Astrocyte of the spinal cord (primary cell): ENCODE data around the gene RELCH.
A peak's percentile ranks its signal among the peaks of the same experiment; 100 is the strongest.

Source experiments
- DNase-seq: peaks from one replicate; pipeline ENCODE4 v3.0.0; 2011; ENCODE audit warnings: low read depth, low spot score
- H3K4me3 ChIP-seq: 2 replicates; pipeline ENCODE4 v1.5.1; 2011; ENCODE audit warnings: low read depth, mild to moderate bottlenecking, low read length, moderate library complexity
- in situ Hi-C: cut with HindIII; loops from 2 replicates; pipeline ENCODE4 v1.10.0; 2017; ENCODE audit warnings: low sequenced_read_pairs
- TF ChIP-seq, protein P1 (sequence below): IDR thresholded peaks from 2 replicates; pipeline ENCODE4 v1.5.1; 2012; ENCODE audit warnings: low read depth, mild to moderate bottlenecking, low read length, inconsistent platforms

The RELCH gene

GRCh38 chr18:62323483-62324180 is 136.6 kb downstream of the RELCH start:
- TF ChIP-seq, protein P1, sequence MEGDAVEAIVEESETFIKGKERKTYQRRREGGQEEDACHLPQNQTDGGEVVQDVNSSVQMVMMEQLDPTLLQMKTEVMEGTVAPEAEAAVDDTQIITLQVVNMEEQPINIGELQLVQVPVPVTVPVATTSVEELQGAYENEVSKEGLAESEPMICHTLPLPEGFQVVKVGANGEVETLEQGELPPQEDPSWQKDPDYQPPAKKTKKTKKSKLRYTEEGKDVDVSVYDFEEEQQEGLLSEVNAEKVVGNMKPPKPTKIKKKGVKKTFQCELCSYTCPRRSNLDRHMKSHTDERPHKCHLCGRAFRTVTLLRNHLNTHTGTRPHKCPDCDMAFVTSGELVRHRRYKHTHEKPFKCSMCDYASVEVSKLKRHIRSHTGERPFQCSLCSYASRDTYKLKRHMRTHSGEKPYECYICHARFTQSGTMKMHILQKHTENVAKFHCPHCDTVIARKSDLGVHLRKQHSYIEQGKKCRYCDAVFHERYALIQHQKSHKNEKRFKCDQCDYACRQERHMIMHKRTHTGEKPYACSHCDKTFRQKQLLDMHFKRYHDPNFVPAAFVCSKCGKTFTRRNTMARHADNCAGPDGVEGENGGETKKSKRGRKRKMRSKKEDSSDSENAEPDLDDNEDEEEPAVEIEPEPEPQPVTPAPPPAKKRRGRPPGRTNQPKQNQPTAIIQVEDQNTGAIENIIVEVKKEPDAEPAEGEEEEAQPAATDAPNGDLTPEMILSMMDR, result no peak
- in situ Hi-C loops, result no loop called here
- DNase-seq, result no peak
- no peak overlapping the region for H3K4me3 ChIP-seq

GRCh38 chr18:62324181-62324828 is 137.2 kb downstream of the RELCH start:
- DNase-seq, result no peak
- TF ChIP-seq, protein P1, result no peak
- in situ Hi-C loops, result no loop called here
- no peak overlapping the region for H3K4me3 ChIP-seq

DNA sequence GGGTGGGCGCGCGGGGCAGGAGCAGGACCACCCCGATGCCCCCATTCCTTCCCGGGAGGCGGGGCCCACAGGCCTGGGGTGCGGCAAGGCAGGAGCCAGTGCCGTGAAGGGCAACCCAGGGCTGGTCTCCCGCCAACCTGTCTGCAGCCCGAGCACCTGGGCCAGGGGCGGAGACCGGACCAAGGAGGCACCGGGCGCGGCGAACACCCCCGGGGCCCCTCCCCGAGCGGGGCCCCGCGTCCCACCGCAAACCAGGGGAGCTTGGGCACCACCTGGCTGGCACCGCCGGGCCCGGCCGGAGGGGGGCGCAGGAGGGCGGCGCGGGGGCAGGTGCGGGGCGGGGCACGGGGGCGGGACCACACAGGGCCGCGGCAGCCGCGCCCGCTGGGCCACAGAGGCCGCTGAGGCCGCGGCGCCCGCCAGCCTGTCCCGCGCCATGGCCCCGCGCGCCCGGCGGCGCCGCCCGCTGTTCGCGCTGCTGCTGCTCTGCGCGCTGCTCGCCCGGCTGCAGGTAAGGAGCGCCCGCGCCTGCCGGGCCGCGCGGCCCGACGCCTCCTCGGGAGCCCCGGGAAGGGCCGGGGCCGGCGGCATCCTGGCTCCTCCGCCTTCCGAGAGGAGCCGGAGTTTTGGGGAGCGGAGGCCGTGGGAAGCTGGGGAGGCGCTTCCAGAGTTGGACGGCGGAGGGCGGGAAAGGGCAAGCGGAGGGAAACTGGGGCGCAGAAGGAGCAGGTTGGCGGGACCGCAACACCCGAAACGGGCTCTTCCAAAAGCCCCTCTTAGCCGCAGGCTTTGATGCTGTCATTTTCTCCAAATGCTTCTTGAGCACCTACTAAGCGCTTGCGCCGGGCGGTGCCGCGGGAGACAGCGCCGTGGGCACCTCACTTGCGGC is 138.1 kb downstream of the RELCH start, which contains the start of gene TNFRSF11A:
TNFRSF11A (plus strand) TSS at position 394 of the 889 bp plus-strand sequence; CDS start at position 437, 43 bp downstream.
- no peak for DNase-seq
- TF ChIP-seq, protein P1, result peak; percentile 24
- in situ Hi-C loops, result no loop called here
- peak within 1 kb of the TSS; percentile 43 for H3K4me3 ChIP-seq

DNA sequence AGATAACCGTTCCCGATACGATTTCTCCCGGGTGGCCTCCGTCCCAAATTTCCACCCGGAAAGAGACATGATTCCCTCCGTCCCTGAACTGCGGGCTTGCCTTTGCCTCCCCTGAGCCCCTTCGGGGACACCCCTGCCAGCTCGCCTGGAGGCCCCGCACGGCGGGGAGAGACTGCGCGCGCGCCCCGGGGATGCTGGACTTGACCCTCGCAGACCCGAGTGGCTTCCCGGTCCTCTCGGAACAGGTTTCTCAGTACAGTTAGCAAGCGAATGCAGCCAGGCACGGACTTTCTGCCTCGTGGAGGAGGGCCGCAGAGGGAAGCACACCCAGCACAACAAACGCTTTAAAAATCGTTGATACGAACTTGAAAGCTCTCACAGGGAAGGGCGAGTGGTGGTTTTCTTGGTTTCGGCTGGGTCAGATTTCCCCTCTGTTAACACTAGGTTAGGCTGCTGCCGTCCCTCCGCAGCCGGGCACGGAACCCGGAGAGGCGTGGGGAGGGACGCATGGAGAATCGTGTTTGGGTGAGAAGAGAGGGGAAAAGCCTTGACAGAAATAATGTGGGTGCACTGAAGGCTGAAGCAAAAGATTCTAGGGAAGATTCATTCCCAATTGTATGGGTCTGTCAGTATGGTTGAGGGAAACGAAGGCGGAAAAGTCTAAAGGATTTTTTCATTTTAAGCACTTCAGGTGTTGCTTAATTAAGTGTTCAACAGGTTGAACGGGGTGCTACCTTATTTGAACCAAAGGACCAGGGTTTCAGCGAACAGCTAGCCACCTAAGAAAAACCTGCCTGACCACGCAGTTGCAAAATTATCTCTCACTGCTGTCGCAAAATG is 139.0 kb downstream of the RELCH start:
- in situ Hi-C loops, result no loop called here
- no peak for DNase-seq
- H3K4me3 ChIP-seq, result peak overlapping the region; percentile 43
- TF ChIP-seq, protein P1, result no peak

- in situ Hi-C loops, result no loop called here
- TF ChIP-seq, protein P1, result no peak
- no peak overlapping the region for H3K4me3 ChIP-seq
- no peak for DNase-seq
Measured at GRCh38 chr18:62326646-62327348, 139.7 kb downstream of the RELCH start.
